ENCODE measurements around the gene COX6B2. TPM values are rescaled to one million over a fixed set of nuclear protein-coding genes. Genes with fewer than 3 reads are reported as not detected.
"Not testable (repeated sequence)": the region's sequence is repeated elsewhere in the genome, so short reads cannot be mapped to it uniquely, and the experiment has no call there.

Gene COX6B2
- total RNA-seq, result under 1 TPM in 1 of 2 experiments, not detected in 1; 0.38 TPM
- polyA plus RNA-seq, result not detected

DNA sequence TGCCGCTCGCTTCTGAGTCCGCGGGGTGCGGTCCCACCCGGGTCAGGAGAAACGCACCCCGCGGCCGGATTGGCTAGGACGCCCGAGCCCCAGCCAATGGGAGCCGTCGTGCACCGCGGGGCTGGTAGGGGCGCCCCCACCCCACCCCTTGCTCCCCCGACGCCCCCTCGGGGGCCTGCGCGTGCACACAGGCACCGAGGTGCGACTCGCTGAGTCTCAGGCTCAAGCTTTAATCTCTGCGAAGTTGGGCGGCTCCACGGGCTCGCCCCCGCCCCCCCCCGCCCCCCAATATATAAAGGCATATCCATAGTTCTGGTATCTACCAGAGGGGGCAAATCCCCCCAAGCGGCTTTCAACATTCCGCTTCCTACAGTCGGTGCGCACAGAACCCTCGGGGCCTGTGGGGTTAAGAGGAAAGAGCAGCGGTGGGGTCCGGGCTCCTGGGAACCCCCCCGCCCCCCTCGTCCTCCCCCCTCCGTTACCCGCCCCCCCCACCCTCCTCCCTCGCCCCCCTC is at the start of gene COX6B2:
Gene COX6B2 (minus strand): TSS at position 22 of the 515 bp plus-strand sequence. CDS start 198 bp downstream, outside the sequence.
- H3K9me3 ChIP-seq (ENCODE audit: control insufficient read depth in 1 of 2, low read length in 2 of 2), result no peaks in the 10 kb centered on the region
- no peaks in the 10 kb centered on the region for H3K36me3 ChIP-seq (ENCODE audit: insufficient read depth, low read length)
- Mint-ChIP-seq H3K9me3 (no peaks in the 10 kb centered on the region), H3K4me1 (peaks cover 4 to 33% (median 8%) of the 10 kb centered on the region in 4 donors), H3K36me3 (no peaks in the 10 kb centered on the region), H3K27ac (peak within 1 kb of the TSS in 5 of 7 donors; percentile 48 to 84 (median 57)), H3K4me3 (peak within 1 kb of the TSS; percentile 69 to 84 (median 80)), H3K27me3 (peaks cover 30 to 47% of the 10 kb centered on the region in 2 donors)
- intact Hi-C loops (cut with micrococcal nuclease), result loop anchor here (1.0 kb wide), 1 partner anchor 15 kb away; the partner anchor contains the start of gene KMT5C
- peak within 1 kb of the TSS in 1 of 2 donors; percentile 52 for H3K4me3 ChIP-seq (ENCODE audit: low read length in 2 of 2)
- H3K4me1 ChIP-seq (ENCODE audit: insufficient read depth, low read length), result peaks cover 18% of the 10 kb centered on the region
- ChIA-PET POLR2A (ENCODE audit: partially characterized antibody) (interaction anchor here (0.9 to 2.9 kb wide), 2 partner anchors 16 to 29 kb away, joined by 4 to 15 read pairs; partner anchors contain the start of genes KMT5C and TMEM238), CTCF (ENCODE audit: partially characterized antibody) (no interaction called here)
- H3K27me3 ChIP-seq (ENCODE audit: insufficient read depth, low read length), result peaks cover 29% of the 10 kb centered on the region
- no peak for DNase-seq
- no peak within 1 kb of the TSS for H3K27ac ChIP-seq (ENCODE audit: low read depth, low read length)

DNA sequence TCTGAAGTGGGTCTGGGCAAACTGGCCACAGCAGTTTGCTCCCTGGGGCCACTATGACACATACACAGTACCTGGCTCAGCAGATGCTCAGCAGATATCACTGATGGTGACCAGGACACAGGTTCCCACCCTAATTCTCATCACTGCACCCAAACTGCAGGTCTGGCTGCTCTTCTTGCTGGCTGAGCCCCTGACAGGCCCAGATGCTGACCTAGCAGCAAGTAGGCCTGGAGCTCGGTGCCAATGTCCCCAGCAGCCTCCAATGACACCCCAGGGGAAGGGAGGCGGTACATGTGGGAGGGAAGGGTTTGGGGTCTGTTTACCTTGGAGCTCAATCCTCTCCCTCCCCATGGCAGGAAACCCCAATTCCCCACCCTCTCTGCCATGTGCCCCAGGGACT is 48.0 kb upstream of the COX6B2 start:
- H3K4me3 ChIP-seq (ENCODE audit: low read length in 2 of 2), result no peak overlapping the region
- peaks cover 31% of the 10 kb centered on the region for H3K36me3 ChIP-seq (ENCODE audit: insufficient read depth, low read length)
- intact Hi-C loops (cut with micrococcal nuclease), result no loop called here
- CTCF ChIA-PET (ENCODE audit: partially characterized antibody), result no interaction called here
- Mint-ChIP-seq H3K27ac (no peak overlapping the region), H3K36me3 (peaks cover 32 to 55% of the 10 kb centered on the region in 2 donors), H3K4me3 (no peak overlapping the region), H3K27me3 (no peaks in the 10 kb centered on the region), H3K9me3 (peaks cover 0 to 4% (median 0%) of the 10 kb centered on the region in 8 donors), H3K4me1 (peaks cover 21 to 35% (median 28%) of the 10 kb centered on the region in 4 donors)
- POLR2A ChIA-PET (ENCODE audit: partially characterized antibody), result interaction anchor here (1.3 to 8.5 kb wide), 2 partner anchors 14 to 64 kb away, joined by 6 to 247 read pairs; partner anchors contain the start of genes RPL28 and TMEM238
- H3K27me3 ChIP-seq (ENCODE audit: insufficient read depth, low read length), result no peaks in the 10 kb centered on the region
- no peak for DNase-seq
- H3K9me3 ChIP-seq (ENCODE audit: control insufficient read depth in 1 of 2, low read length in 2 of 2), result no peaks in the 10 kb centered on the region
- H3K27ac ChIP-seq (ENCODE audit: low read depth, low read length), result no peak overlapping the region
- H3K4me1 ChIP-seq (ENCODE audit: insufficient read depth, low read length), result peaks cover 18% of the 10 kb centered on the region

GRCh38 chr19:55401390-55401789 is 46.9 kb upstream of the COX6B2 start:
- H3K27ac Mint-ChIP-seq; H3K9me3 Mint-ChIP-seq; DNase-seq; H3K27me3 ChIP-seq (ENCODE audit: insufficient read depth, low read length); H3K4me3 ChIP-seq (ENCODE audit: low read length in 2 of 2); CTCF ChIA-PET (ENCODE audit: partially characterized antibody); H3K4me3 Mint-ChIP-seq; H3K27me3 Mint-ChIP-seq; intact Hi-C loops (cut with micrococcal nuclease); H3K9me3 ChIP-seq (ENCODE audit: control insufficient read depth in 1 of 2, low read length in 2 of 2); H3K27ac ChIP-seq (ENCODE audit: low read depth, low read length): not testable (repeated sequence)
- Mint-ChIP-seq H3K36me3 (peaks cover 32 to 51% of the 10 kb centered on the region in 2 donors), H3K4me1 (peaks cover 17 to 28% (median 22%) of the 10 kb centered on the region in 4 donors)
- Histone ChIP-seq H3K36me3 (ENCODE audit: insufficient read depth, low read length) (peaks cover 31% of the 10 kb centered on the region), H3K4me1 (ENCODE audit: insufficient read depth, low read length) (peaks cover 12% of the 10 kb centered on the region)
- POLR2A ChIA-PET (ENCODE audit: partially characterized antibody), result interaction anchor here (3.4 kb wide), 1 partner anchor 12 kb away, joined by 25 read pairs; no protein-coding TSS in a partner anchor

DNA sequence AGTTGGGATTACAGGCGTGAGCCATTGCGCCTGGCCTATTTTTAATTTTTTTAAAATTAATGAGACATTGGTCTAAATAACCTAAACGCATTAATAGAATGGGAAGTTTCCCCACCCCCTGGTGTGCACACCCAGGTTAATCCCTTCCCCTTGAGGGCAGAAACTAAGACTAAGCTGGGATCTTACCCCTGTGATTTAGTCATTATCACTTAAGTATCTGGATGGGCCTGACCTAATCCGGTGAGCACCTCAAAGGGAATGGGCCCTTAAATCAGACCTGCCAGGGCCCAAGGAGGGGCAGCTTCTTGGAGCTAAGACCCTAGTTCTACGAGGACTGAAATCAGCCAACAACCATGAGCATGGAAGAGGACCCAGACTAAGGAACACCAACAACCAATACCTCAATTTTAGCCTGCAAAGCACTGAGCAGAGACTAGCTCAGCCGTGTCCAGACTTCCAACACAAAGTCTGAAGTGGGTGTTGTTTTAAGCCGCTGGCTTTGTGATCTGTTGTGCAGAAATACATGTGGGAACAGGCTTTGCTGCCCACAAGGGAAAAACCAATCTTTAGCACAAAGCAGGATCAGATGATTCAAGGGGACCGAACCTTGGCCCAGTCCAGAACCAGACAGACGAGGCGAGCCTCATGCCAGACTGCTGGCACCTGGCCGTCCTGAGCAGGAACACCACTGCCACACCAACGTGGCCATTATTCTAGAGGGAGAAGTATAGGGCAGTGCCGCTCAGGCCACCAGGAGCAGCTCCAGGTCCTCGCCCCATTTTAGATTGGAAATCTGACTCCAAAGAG is 46.0 kb upstream of the COX6B2 start:
- POLR2A ChIA-PET (ENCODE audit: partially characterized antibody), result interaction anchor here (0.9 to 3.4 kb wide), 4 partner anchors 9 to 61 kb away, joined by 3 to 25 read pairs (median 4); partner anchors contain the start of genes KMT5C and TMEM238
- Histone ChIP-seq H3K36me3 (ENCODE audit: insufficient read depth, low read length) (peaks cover 30% of the 10 kb centered on the region), H3K4me3 (ENCODE audit: low read length in 2 of 2) (no peak overlapping the region), H3K4me1 (ENCODE audit: insufficient read depth, low read length) (peaks cover 2% of the 10 kb centered on the region), H3K27ac (ENCODE audit: low read depth, low read length) (no peak overlapping the region), H3K27me3 (ENCODE audit: insufficient read depth, low read length) (no peaks in the 10 kb centered on the region), H3K9me3 (ENCODE audit: control insufficient read depth in 1 of 2, low read length in 2 of 2) (no peaks in the 10 kb centered on the region)
- CTCF ChIA-PET (ENCODE audit: partially characterized antibody), result no interaction called here
- H3K4me3 Mint-ChIP-seq, result no peak overlapping the region
- intact Hi-C loops (cut with micrococcal nuclease), result no loop called here
- H3K27me3 Mint-ChIP-seq, result no peaks in the 10 kb centered on the region
- peak overlapping the region in 2 of 7 donors; percentile 18 to 35 for H3K27ac Mint-ChIP-seq
- H3K4me1 Mint-ChIP-seq, result peaks cover 8 to 18% (median 13%) of the 10 kb centered on the region in 4 donors
- peaks cover 26 to 42% of the 10 kb centered on the region in 2 donors for H3K36me3 Mint-ChIP-seq
- DNase-seq, result no peak
- H3K9me3 Mint-ChIP-seq, result no peaks in the 10 kb centered on the region

- H3K9me3 ChIP-seq (ENCODE audit: control insufficient read depth in 1 of 2, low read length in 2 of 2), result no peaks in the 10 kb centered on the region
- Mint-ChIP-seq H3K36me3 (peaks cover 21 to 34% of the 10 kb centered on the region in 2 donors), H3K4me3 (peak overlapping the region in 7 of 8 donors; percentile 15 to 65 (median 45)), H3K9me3 (no peaks in the 10 kb centered on the region), H3K27ac (peak overlapping the region in 4 of 7 donors; percentile 1 to 78 (median 64)), H3K27me3 (no peaks in the 10 kb centered on the region), H3K4me1 (peaks cover 7 to 15% (median 12%) of the 10 kb centered on the region in 4 donors)
- no peaks in the 10 kb centered on the region for H3K27me3 ChIP-seq (ENCODE audit: insufficient read depth, low read length)
- H3K4me3 ChIP-seq (ENCODE audit: low read length in 2 of 2), result no peak overlapping the region
- H3K36me3 ChIP-seq (ENCODE audit: insufficient read depth, low read length), result peaks cover 23% of the 10 kb centered on the region
- intact Hi-C loops (cut with micrococcal nuclease), result no loop called here
- no peaks in the 10 kb centered on the region for H3K4me1 ChIP-seq (ENCODE audit: insufficient read depth, low read length)
- no peak overlapping the region for H3K27ac ChIP-seq (ENCODE audit: low read depth, low read length)
- POLR2A ChIA-PET (ENCODE audit: partially characterized antibody), result interaction anchor here (1.4 to 3.4 kb wide), 2 partner anchors 9 kb away, joined by 5 to 25 read pairs; partner anchors contain the start of gene UBE2S
- no peak for DNase-seq
- CTCF ChIA-PET (ENCODE audit: partially characterized antibody), result no interaction called here
Measured at GRCh38 chr19:55398200-55398925, 43.8 kb upstream of the COX6B2 start.

DNA sequence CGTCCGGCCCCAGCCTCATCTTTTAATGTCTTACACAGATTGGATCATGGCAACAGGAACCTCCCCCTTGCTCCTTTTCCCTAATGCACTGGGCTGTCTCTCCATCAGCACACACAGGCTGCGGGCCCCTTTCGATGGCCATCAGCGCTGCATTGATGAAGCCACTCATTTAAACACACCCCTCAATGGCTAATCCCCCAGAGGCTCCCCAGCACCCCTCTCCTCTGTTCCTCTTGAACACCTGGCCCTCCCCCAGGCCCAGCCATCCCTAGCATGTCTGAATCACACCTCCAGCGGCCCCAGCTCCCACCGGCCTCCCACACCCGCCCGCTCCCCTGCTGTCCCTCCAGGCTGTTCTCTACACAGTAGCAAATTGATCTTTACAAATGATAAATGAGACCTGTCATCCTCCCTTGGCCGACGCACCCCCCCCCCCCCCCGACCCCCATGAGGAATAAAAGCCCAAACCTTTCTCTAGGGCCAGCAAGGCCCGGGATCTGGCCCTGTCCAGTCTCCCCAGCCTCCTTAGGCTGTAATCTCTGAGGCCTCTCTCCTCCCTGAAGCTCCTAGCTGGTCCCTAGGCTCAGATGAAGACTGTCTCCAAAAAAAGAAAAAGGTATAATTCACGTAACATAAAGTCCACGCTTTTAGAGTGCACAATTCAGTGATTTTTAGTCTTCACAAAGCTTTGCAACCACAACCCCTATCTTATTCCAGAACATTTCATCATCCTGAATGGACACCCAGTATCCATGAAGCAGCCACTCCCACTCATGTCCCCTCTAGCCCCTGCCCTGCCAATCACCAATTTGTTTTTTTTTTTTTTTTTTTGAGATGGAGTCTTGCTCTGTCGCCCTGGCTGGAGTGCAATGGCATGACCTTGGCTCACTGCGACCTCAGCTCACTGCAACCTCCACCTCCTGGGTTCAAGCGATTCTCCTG is 38.6 kb upstream of the COX6B2 start:
- peak overlapping the region in 1 of 7 donors; percentile 57 for H3K27ac Mint-ChIP-seq
- Histone ChIP-seq H3K27me3 (ENCODE audit: insufficient read depth, low read length) (no peaks in the 10 kb centered on the region), H3K27ac (ENCODE audit: low read depth, low read length) (no peak overlapping the region), H3K9me3 (ENCODE audit: control insufficient read depth in 1 of 2, low read length in 2 of 2) (no peaks in the 10 kb centered on the region), H3K36me3 (ENCODE audit: insufficient read depth, low read length) (peaks cover 30% of the 10 kb centered on the region), H3K4me1 (ENCODE audit: insufficient read depth, low read length) (peaks cover 28% of the 10 kb centered on the region), H3K4me3 (ENCODE audit: low read length in 2 of 2) (no peak overlapping the region)
- H3K4me1 Mint-ChIP-seq, result peaks cover 18 to 42% (median 26%) of the 10 kb centered on the region in 4 donors
- ChIA-PET POLR2A (ENCODE audit: partially characterized antibody) (interaction anchor here (2.9 to 12.9 kb wide), 2 partner anchors 9 to 13 kb away, joined by 15 to 247 read pairs; partner anchors contain the start of genes TMEM238 and UBE2S), CTCF (ENCODE audit: partially characterized antibody) (no interaction called here)
- DNase-seq, result no peak
- H3K4me3 Mint-ChIP-seq, result peak overlapping the region in 1 of 8 donors; percentile 21
- intact Hi-C loops (cut with micrococcal nuclease), result no loop called here
- H3K36me3 Mint-ChIP-seq, result peaks cover 6 to 38% of the 10 kb centered on the region in 2 donors
- H3K9me3 Mint-ChIP-seq, result no peaks in the 10 kb centered on the region
- H3K27me3 Mint-ChIP-seq, result no peaks in the 10 kb centered on the region
